Measurements from ENCODE around the gene TMEM135.

DNA sequence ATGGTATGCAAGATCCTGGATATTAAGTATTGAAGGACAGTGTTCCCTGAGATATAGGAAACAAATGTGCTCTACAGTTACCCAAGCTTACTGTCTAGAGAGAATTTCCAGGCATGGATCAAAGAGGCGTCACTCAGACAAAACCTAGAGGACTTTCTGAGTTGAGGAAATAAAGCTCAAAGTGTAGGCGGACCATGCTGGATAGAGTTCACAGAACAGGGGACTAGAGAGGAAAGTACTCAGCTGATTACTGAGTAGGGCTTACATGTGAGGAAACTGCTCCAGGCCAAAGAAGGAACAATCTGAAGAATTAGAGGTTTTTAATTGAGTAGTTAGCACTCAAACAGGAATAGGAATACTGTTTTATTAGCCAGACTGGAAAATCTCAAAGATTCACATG lies 193.3 kb downstream of the TMEM135 start:
- TF ChIP-seq CTCF (IDR thresholded peaks at IDR 0.05; ENCODE audit: insufficient read depth, low read length, poor library complexity, severe bottlenecking) (no peak), EZH2phosphoT487 (conservative IDR thresholded peaks at IDR 0.05; ENCODE audit: low read length) (no peak)
